GM12891 (cell line): ENCODE results near the gene IL2RA.

Experiments
- PAX5 ChIP-seq: IDR thresholded peaks from 2 replicates; pipeline ENCODE4 v1.6.1; 2011; ENCODE audit warnings: low read length, moderate library complexity, mild to moderate bottlenecking; ENCODE audit not compliant: insufficient read depth, severe bottlenecking
- POLR2A ChIP-seq: IDR thresholded peaks from 2 replicates; pipeline ENCODE4 v1.6.1; 2011; ENCODE audit warnings: low read depth, low read length, control low read depth
- POLR2AphosphoS5 ChIP-seq: IDR thresholded peaks from 2 replicates; pipeline ENCODE4 v1.6.1; 2011; ENCODE audit warnings: low read depth, low read length, control low read depth
- TAF1 ChIP-seq: IDR thresholded peaks from 2 replicates; pipeline ENCODE4 v1.6.1; 2011; ENCODE audit warnings: low read depth, low read length, control low read depth

GRCh38 chr10:6062101-6062771 is at the start of gene IL2RA:
- TF ChIP-seq POLR2A (no peak), POLR2AphosphoS5 (no peak), PAX5 (no peak), TAF1 (no peak)
